Uterus (tissue), 4 donors: ENCODE results near the gene MAP1S. TPM values are rescaled to one million over a fixed set of nuclear protein-coding genes. Genes with fewer than 3 reads are reported as not detected.
"Not testable (repeated sequence)": the region's sequence is repeated elsewhere in the genome, so short reads cannot be mapped to it uniquely, and the experiment has no call there.

Experiments
- DNase-seq, 2 donors: peaks; one replicate each; pipeline ENCODE4 v3.0.0-alpha.2; 2019 to 2020
- H3K27ac ChIP-seq, 2 donors: fragments of 200-600 bp; sonication (generic); 1 replicate in 1 of 2; 2 replicates in 1 of 2; pipeline ENCODE4 v1.5.1; 2016 to 2018
- H3K27me3 ChIP-seq, 2 donors: fragments of 200-600 bp; sonication (generic); one replicate each; pipeline ENCODE4 v1.5.1; 2018 to 2019; ENCODE audit warnings: control low read depth in 1 of 2
- H3K36me3 ChIP-seq, 2 donors: fragments of 200-600 bp; sonication (generic); one replicate each; pipeline ENCODE4 v1.5.1; 2019; ENCODE audit warnings: control low read depth in 1 of 2
- H3K4me1 ChIP-seq, 2 donors: fragments of 200-600 bp; sonication (generic); one replicate each; pipeline ENCODE4 v1.5.1; 2018 to 2019; ENCODE audit warnings: control low read depth in 1 of 2
- H3K4me3 ChIP-seq, 2 donors: fragments of 200-600 bp; sonication (generic); 1 replicate in 1 of 2; 2 replicates in 1 of 2; pipeline ENCODE4 v1.5.1; 2018 to 2019; ENCODE audit warnings: mild to moderate bottlenecking in 1 of 2
- H3K9me3 ChIP-seq, 2 donors: fragments of 200-600 bp; sonication (generic); one replicate each; pipeline ENCODE4 v1.5.1; 2019; ENCODE audit warnings: control low read depth in 1 of 2
- POLR2A ChIP-seq, 2 donors: fragments of 450-650 bp; IDR thresholded peaks; one replicate each; pipeline ENCODE4 v1.6.1; 2016; ENCODE audit warnings: antibody characterized with exemption in 2 of 2, mild to moderate bottlenecking in 1 of 2, moderate library complexity in 1 of 2
- intact Hi-C: fragments of 100-400 bp; cut with DNase I; formaldehyde crosslinking; loops from one replicate; pipeline ENCODE4 v1.15.1; 2023; ENCODE audit warnings: low total_unique reads
- total RNA-seq, 4 donors: library from RNA; depleted of rRNA in 3 of 4; stranded (reverse); fragments of >200 nt in 3 of 4; gene quantifications; one replicate each; pipeline versions ENCODE4 v1.1.0 to v1.2.4, GENCODE V29; 2014 to 2023
- TF ChIP-seq, protein P1 (sequence below), 4 experiments: fragments of 200-600 bp in 2 of 4; fragments of 450-650 bp in 2 of 4; sonication (generic) in 2 of 4; IDR thresholded peaks; one replicate each; pipeline ENCODE4 v1.5.1; 2016 to 2019; ENCODE audit warnings: antibody characterized with exemption in 4 of 4, mild to moderate bottlenecking in 2 of 4, moderate library complexity in 1 of 4
- donor health status: DM: yes; HTN: yes; CAD: no.

MAP1S gene
- total RNA-seq, 4 donors from 2014 or later = 6.2 to 78.7 (median 50.3) TPM

DNA sequence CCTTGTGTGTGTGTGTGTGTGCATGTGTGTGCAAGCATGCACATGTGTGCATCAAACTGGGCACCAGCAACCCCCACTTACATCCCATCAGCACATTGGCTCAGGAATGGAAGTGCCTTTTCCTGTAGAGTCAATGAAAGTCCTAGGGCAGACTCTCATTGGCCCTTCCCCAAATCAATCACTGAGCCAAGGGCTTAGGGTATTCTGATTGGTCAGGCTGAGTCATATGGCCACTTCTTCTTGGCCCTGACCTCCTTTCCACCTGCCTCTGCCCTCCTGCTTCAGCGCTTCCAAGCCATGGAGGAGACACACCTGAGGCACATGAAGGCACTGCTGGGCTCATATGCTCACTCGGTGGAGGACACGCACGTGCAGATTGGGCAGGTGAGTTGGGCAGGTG lies 52.9 kb downstream of the MAP1S start:
- Histone ChIP-seq H3K36me3 (no peaks in the 10 kb centered on the region), H3K27ac (no peak overlapping the region), H3K9me3 (no peaks in the 10 kb centered on the region), H3K4me1 (no peaks in the 10 kb centered on the region), H3K4me3 (no peak overlapping the region), H3K27me3 (no peaks in the 10 kb centered on the region)
- intact Hi-C loops = no loop called here
- no peak for TF ChIP-seq POLR2A (IDR thresholded peaks at IDR 0.05)
- TF ChIP-seq, protein P1, sequence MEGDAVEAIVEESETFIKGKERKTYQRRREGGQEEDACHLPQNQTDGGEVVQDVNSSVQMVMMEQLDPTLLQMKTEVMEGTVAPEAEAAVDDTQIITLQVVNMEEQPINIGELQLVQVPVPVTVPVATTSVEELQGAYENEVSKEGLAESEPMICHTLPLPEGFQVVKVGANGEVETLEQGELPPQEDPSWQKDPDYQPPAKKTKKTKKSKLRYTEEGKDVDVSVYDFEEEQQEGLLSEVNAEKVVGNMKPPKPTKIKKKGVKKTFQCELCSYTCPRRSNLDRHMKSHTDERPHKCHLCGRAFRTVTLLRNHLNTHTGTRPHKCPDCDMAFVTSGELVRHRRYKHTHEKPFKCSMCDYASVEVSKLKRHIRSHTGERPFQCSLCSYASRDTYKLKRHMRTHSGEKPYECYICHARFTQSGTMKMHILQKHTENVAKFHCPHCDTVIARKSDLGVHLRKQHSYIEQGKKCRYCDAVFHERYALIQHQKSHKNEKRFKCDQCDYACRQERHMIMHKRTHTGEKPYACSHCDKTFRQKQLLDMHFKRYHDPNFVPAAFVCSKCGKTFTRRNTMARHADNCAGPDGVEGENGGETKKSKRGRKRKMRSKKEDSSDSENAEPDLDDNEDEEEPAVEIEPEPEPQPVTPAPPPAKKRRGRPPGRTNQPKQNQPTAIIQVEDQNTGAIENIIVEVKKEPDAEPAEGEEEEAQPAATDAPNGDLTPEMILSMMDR (IDR thresholded peaks at IDR 0.05) = no peak
- no peak for DNase-seq

DNA sequence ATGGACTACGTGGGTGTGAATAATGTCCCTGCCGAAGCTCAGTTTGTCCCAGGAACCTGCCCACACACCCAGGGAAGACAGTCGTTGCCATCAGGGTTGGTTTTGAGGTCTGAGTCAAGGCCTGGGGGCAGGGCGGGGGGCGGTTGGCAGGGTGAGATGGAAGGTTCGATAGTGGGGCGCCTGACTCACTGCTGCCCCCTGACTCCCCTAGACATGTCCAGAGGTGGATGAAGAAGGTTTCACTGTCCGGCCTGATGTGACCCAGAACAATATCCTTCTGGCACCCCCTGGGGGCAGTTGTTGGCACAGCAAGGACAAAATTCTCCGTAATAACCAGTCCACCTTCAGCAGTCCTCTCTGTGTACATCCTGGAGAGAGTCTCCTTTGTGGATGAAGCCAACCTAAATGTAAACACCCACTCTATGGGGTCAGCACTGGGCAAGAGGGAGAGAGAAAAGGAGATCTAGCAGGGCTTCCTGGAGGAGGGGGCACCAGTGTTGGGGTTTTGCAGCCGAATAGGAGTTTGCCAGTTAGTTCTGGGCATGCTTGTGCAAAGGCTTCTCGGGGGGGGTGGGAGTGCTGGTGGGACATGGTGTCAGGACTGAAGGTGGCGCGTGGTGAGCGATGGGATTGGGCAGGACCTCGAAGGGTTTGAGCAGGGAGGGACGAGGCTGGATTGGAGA lies 56.1 kb downstream of the MAP1S start:
- Histone ChIP-seq H3K27me3 (peaks cover 0 to 4% of the 10 kb centered on the region in 2 donors), H3K9me3 (no peaks in the 10 kb centered on the region), H3K27ac (no peak overlapping the region), H3K36me3 (no peaks in the 10 kb centered on the region), H3K4me1 (no peaks in the 10 kb centered on the region), H3K4me3 (no peak overlapping the region)
- DNase-seq = no peak
- TF ChIP-seq, protein P1 (IDR thresholded peaks at IDR 0.05) = peak in 2 of 4 experiments; percentile 8 to 13
- no peak for TF ChIP-seq POLR2A (IDR thresholded peaks at IDR 0.05)
- intact Hi-C loops = no loop called here

DNA sequence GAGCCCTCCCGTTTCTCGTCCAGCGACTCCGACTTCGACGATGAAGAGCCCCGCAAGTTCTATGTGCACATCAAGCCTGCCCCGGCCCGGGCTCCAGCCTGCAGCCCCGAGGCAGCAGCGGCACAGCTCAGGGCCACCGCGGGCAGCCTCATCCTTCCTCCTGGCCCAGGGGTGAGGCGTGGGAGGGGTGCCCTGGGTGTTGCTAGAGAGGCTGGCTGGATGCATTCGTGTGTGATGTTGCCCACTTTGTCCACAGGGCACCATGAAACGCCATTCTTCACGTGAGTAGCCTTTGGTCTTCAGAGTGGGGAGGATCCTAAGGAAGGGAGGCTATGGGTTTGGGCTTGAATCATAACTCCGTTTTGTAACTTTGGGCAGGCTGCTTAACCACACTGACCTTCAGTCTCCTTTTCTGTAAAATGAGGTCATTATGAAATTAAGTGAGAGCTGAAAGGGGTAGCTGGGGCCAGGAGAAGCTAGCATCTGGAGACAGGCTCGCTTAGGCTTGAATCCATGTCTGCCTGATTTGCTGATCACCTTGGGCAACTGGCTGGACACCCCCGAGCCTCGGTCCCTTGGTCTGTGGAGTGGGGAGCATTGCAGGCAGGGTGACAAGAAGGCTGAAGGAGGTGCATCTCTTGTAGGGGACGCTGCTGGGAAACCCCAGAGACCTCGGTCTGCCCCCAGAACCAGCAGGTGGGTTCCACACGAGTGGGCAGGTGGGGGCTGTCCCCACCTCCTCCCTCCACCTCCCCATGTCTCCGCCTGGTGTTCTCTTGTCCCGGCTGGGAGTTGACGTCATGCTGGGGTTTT lies 56.9 kb downstream of the MAP1S start:
- no peak overlapping the region for H3K4me3 ChIP-seq
- intact Hi-C loops = no loop called here
- H3K9me3 ChIP-seq = no peaks in the 10 kb centered on the region
- H3K36me3 ChIP-seq = no peaks in the 10 kb centered on the region
- H3K4me1 ChIP-seq = no peaks in the 10 kb centered on the region
- peaks cover 0 to 4% of the 10 kb centered on the region in 2 donors for H3K27me3 ChIP-seq
- H3K27ac ChIP-seq = no peak overlapping the region
- no peak for DNase-seq
- TF ChIP-seq, protein P1 (IDR thresholded peaks at IDR 0.05) = no peak
- no peak for TF ChIP-seq POLR2A (IDR thresholded peaks at IDR 0.05)

DNA sequence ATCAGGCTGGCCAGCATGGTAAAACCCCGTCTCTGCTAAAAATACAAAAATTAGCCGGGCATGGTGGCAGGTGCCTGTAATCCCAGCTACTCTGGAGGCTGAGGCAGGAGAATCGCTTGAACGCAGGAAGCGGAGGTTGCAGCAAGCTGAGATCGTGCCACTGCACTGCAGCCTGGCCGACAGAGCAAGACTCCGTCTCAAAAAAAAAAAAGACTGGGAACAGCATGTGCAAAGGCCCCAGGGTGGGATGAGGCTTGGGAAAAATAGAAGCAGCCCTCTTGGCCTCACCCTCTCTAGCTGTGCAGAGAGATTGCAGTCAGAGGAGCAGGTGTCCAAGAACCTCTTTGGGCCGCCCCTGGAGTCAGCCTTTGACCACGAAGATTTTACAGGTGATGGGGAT lies 58.6 kb downstream of the MAP1S start:
- H3K27ac ChIP-seq, H3K36me3 ChIP-seq, DNase-seq, H3K9me3 ChIP-seq, H3K27me3 ChIP-seq, H3K4me3 ChIP-seq, intact Hi-C loops, H3K4me1 ChIP-seq: not testable (repeated sequence)

DNA sequence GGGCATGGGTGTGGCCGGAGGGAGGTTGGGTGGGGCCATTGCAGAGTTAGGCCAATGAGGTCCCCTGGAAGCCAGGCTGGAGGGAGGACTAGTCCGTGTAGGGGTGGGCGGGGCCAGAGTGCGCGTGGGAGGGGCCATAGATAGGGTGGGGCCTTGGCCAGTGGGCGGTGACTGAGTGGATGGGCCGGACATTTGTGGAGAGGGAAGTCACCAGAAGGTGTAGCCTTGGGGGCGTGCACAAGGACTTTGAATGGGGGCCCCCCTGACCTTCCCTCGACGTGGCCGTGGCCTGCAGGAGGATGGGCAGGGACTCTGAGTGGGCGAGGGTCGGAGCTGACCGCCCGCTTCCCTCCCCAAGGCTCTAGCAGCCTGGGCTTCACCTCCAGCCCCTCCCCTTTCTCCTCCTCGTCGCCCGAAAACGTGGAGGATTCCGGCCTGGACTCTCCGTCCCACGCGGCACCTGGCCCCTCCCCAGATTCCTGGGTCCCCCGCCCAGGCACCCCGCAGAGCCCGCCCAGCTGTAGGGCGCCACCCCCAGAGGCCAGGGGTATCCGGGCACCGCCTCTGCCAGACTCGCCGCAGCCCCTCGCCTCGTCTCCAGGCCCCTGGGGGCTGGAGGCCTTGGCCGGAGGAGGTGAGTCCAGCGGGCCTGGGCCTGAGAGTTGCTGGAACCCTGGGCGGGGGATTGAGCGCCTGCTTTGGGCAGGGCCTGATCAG lies 59.1 kb downstream of the MAP1S start:
- intact Hi-C loops = no loop called here
- peak in 1 of 2 donors; percentile 24 for DNase-seq

More for the DNA sequence above, 59.1 kb downstream of the MAP1S start:
- H3K9me3 ChIP-seq = no peaks in the 10 kb centered on the region
- H3K27me3 ChIP-seq = peaks cover 0 to 4% of the 10 kb centered on the region in 2 donors
- TF ChIP-seq POLR2A (IDR thresholded peaks at IDR 0.05) = no peak
- TF ChIP-seq, protein P1 (IDR thresholded peaks at IDR 0.05) = no peak
- no peaks in the 10 kb centered on the region for H3K4me1 ChIP-seq
- H3K36me3 ChIP-seq = no peaks in the 10 kb centered on the region
- H3K4me3 ChIP-seq = no peak overlapping the region
- no peak overlapping the region for H3K27ac ChIP-seq
